Astrocyte of the spinal cord (primary cell): ENCODE results near the gene RABGEF1.
"Not testable (repeated sequence)": the region's sequence is repeated elsewhere in the genome, so short reads cannot be mapped to it uniquely, and the experiment has no call there.

Experiments used
- DNase-seq: peaks from one replicate; pipeline ENCODE4 v3.0.0; 2011; ENCODE audit warnings: low read depth, low spot score
- H3K4me3 ChIP-seq: 2 replicates; pipeline ENCODE4 v1.5.1; 2011; ENCODE audit warnings: low read depth, mild to moderate bottlenecking, low read length, moderate library complexity
- in situ Hi-C: cut with HindIII; loops from 2 replicates; pipeline ENCODE4 v1.10.0; 2017; ENCODE audit warnings: low sequenced_read_pairs
- TF ChIP-seq, protein P1 (sequence below): IDR thresholded peaks from 2 replicates; pipeline ENCODE4 v1.5.1; 2012; ENCODE audit warnings: low read depth, mild to moderate bottlenecking, low read length, inconsistent platforms

Gene RABGEF1

DNA sequence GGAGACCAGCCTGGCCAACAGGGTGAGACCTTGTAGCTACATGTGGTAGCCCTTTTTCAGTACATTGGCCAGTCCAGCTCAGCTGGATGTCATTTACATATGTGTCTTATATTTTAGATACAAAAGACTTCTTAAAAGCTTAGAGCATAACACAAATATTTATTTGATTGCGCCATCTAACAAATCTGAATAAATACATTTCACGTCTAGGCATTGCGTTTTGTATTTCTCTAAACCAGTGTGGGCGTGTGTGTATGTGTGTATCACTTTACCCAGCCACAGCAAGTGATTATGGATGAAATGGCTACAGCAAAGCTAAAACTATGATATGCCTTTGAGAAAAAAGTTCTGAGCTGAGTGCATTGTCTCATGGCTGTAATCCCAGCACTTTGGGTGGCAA is 14.0 kb downstream of the RABGEF1 start:
- H3K4me3 ChIP-seq: no peak overlapping the region
- in situ Hi-C loops: no loop called here
- TF ChIP-seq, protein P1, sequence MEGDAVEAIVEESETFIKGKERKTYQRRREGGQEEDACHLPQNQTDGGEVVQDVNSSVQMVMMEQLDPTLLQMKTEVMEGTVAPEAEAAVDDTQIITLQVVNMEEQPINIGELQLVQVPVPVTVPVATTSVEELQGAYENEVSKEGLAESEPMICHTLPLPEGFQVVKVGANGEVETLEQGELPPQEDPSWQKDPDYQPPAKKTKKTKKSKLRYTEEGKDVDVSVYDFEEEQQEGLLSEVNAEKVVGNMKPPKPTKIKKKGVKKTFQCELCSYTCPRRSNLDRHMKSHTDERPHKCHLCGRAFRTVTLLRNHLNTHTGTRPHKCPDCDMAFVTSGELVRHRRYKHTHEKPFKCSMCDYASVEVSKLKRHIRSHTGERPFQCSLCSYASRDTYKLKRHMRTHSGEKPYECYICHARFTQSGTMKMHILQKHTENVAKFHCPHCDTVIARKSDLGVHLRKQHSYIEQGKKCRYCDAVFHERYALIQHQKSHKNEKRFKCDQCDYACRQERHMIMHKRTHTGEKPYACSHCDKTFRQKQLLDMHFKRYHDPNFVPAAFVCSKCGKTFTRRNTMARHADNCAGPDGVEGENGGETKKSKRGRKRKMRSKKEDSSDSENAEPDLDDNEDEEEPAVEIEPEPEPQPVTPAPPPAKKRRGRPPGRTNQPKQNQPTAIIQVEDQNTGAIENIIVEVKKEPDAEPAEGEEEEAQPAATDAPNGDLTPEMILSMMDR: no peak
- DNase-seq: no peak

DNA sequence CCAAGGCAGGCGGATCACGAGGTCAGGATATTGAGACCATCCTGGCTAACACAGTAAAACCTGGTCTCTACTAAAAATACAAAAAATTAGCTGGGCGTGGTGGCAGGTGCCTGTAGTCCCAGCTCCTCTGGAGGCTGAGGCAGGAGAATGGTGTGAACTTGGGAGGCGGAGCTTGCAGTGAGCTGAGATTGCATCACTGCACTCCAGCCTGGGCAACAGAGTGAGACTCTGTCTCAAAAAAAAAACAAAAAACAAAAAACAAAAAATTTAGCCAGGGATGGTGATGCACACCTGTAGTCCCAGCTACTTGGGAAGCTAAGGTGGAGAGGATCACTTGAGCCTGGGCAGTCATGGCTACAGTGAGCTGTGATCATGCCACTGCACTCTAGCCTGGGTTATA is 14.5 kb downstream of the RABGEF1 start:
- in situ Hi-C loops, DNase-seq, H3K4me3 ChIP-seq: not testable (repeated sequence)

DNA sequence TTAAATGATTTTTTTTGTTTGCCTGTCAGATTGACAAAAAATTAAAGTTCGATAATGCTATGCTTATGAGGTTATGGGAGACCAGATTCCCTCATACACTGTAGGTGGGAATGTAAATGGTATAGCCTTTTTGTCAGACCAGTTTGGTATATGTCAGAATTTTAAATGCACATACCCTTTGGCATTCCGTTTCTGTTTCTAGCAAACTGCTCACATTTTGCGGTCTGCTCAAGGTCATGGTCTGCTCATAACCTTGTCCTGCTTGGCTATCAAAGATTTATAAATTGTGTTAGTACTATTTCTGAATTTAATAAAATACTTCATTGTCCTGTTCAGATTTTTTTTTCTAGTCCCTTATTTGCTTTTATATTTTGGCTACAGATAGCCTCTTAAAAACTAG is 15.7 kb downstream of the RABGEF1 start:
- H3K4me3 ChIP-seq, DNase-seq, in situ Hi-C loops: not testable (repeated sequence)

DNA sequence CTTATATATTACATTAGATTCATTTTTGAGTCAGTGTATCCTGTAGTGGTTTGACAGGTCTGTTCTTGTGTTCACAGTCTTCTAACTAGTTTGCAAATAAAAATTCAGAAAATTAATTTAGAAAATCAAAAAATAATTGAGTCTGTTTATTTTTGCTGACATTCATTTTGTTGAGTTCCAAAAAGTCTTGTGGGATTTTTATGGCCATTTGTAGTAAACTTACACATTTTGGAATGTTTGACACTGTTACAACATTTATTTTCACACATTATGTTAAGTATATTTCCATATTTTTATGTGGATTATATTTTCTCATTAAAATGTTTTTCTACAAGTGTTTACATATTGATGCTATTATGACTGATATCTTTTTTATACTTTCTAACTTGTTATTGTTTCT is 16.4 kb downstream of the RABGEF1 start:
- in situ Hi-C loops: no loop called here
- TF ChIP-seq, protein P1: no peak
- no peak for DNase-seq
- H3K4me3 ChIP-seq: no peak overlapping the region

DNA sequence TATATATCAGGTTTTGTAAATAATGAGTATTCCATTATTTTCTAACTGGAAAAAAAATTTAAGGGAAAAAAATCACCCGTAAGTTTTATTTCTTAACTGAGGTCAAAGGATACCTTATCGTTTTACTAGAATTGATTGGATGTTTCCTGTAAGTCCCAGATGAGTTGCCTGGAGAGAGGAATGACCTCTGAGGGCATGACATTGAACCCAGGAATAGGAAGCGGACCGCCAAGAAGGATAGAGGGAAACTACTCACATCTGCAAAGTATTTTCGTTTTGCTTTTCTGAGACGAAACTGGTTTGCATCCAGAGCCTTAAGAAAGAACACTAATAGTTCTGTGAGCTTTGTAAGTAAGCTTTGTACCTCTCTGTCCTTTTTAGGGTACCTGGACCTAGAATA is 17.4 kb downstream of the RABGEF1 start:
- DNase-seq: no peak
- no peak overlapping the region for H3K4me3 ChIP-seq
- in situ Hi-C loops: no loop called here
- TF ChIP-seq, protein P1: no peak

DNA sequence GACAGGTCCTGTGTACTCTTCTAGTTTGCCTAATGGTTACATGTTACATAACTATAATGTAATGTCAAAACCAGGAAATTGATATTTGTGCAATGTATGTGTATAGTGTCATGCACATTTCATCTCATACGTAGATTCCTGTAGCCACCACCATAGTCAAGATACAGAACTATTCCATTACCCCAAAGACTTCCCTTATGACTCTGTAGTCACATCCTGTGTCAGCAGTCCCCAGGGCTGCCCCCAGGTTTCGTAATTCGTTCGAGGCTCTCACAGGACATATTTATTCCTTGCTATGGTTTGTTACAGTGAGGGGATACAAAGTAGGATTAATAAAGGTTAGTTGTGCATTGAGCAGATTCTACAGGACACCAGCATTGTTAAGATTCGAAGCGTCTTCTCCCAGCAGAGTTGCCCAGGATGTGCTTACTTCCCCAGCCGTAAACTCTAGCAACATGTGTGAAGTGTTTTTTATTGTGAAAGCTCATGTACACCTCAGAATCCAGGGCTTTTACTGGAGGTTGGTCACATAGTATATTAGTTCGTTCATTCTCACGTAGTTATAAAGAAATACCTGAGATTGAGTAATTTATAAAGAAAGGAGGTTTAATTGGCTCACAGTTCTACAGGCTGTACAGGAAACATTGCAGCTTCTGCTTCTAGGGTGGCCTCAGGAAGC is 18.6 kb downstream of the RABGEF1 start:
- in situ Hi-C loops: no loop called here
- TF ChIP-seq, protein P1: no peak
- DNase-seq: no peak
- no peak overlapping the region for H3K4me3 ChIP-seq

DNA sequence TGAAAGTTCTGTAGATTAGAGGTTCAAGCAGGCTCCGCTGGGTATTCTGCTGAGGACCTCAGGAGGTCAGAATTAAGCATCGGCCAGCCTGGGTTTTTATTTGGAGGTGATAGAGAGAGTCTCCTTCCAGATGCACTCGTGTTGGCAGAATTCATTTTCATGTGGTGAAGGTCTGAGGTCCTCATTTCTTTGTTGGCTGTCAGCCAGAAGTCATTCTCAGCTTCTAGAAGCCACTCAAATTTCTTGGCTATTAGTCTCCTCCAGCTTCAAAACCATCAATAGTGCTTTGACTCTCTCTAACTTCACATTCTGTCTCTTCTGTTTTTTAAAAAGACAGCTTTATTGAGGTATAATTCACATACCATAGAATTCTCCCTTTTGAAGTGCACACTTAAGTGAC is 22.6 kb downstream of the RABGEF1 start:
- DNase-seq, H3K4me3 ChIP-seq, in situ Hi-C loops: not testable (repeated sequence)

DNA sequence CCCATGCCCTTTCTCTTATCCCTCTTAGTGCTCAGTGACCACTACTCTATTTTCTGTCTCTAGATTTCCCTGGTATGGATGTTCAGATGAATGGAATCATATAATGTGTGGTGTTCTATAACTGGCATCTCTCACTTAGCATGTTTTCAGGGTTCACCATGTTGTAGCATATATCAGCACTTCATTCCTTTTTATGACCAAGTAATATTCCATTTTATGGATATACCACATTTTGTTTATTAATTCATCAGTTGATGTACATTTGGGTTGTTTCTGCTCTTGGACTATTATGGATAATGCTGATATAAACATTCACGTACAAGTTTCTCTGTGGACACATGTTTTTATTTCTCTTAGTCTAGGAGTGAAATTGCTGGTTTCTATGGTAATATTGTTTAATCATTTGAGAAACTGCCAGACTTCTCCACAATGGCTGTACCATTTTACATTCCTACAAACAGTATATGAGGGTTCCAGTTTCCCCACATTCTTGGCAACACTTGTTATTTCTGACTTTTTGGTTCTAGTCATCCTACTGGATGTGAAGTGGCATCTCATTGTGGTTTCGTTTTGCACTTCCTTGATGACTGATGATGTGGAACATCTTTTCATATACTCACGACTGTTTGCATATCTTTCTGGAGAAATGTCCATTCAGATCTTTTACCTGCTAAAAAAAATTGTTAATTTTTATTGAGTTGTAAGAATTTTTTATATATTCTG is 23.3 kb downstream of the RABGEF1 start:
- H3K4me3 ChIP-seq, in situ Hi-C loops: not testable (repeated sequence)
- DNase-seq: peak; percentile 64

DNA sequence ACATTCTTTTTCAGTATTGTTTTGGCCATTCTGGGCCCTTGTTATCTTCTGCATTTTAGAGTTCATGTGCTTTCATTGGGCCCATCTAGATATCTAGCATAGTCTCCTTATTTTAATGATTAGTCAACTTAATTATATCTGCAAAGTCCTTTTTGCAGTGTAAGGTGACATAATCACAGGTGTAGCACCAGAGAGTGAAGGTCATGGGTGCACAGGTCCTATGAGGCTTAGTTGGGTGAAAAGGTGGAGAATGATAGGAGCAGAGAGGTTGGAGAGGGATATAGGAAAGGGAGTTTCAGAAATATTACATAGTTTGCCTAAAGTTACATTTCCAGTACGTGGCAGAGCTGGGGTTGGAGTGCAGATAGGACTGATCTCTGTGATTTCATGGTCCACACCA is 24.4 kb downstream of the RABGEF1 start:
- DNase-seq, in situ Hi-C loops, H3K4me3 ChIP-seq: not testable (repeated sequence)

DNA sequence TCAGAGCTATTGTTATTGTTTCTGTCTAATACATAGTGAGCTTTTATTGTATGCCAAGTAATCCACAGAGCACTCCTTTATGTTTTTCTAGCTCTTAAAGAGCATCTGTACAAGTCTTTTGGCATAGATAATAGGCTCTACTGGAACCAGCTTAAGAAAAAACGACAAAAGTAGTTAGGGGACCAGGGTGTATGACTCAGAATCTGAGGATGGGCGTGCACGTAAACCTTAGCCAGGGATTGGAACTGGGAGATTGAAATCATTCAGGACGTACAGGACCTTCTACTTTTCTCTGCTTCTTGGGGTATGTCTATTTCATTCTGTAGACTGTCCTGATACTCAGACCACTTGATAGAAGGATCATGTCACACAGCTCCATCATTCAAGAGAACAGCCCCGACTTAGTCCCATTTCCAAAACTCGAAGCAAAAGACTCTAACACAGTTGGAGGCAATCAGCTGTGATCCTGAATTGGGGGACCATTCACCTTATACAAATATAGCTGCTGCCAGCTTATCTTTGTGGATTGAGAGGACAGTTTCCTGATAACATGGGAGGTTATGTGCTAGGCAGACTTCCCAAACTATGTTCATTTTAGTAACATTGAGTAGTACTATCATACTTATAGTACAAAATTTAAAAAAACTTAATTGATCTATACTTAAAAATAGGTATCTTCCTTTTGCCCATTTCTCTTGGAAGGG is 24.9 kb downstream of the RABGEF1 start:
- in situ Hi-C loops, H3K4me3 ChIP-seq, DNase-seq: not testable (repeated sequence)
